IPS-NIHi7 (cell line): ENCODE results near the gene GPR108.
"Not testable (repeated sequence)": the region's sequence is repeated elsewhere in the genome, so short reads cannot be mapped to it uniquely, and the experiment has no call there.

Experiments used
- DNase-seq: peaks from one replicate; pipeline ENCODE4 v3.0.0; 2012; ENCODE audit warnings: mixed read lengths; ENCODE audit errors: extremely low spot score

The GPR108 gene

GRCh38 chr19:6761053-6761676 lies 23.8 kb upstream of the GPR108 start:
- no peak for DNase-seq

- DNase-seq, result no peak
Observed at GRCh38 chr19:6760606-6761005, 23.2 kb upstream of the GPR108 start.

GRCh38 chr19:6754653-6755463 lies 17.5 kb upstream of the GPR108 start:
- no peak for DNase-seq

- no peak for DNase-seq
Observed at GRCh38 chr19:6754136-6754535, 16.8 kb upstream of the GPR108 start.

- peak; percentile 94 for DNase-seq
Observed at GRCh38 chr19:6753178-6754031, 16.0 kb upstream of the GPR108 start.

GRCh38 chr19:6752256-6753177 lies 15.1 kb upstream of the GPR108 start:
- DNase-seq, result peak; percentile 74

- DNase-seq, result no peak
Observed at GRCh38 chr19:6751189-6751588, 13.8 kb upstream of the GPR108 start.

- no peak for DNase-seq
Observed at GRCh38 chr19:6750062-6750461, 12.7 kb upstream of the GPR108 start.

- not testable (repeated sequence) for DNase-seq
Observed at GRCh38 chr19:6748543-6748942, 11.2 kb upstream of the GPR108 start.

- no peak for DNase-seq
Observed at GRCh38 chr19:6745965-6746364, 8.6 kb upstream of the GPR108 start.

- DNase-seq, result no peak
Observed at GRCh38 chr19:6744381-6745301, 7.3 kb upstream of the GPR108 start.

- DNase-seq, result no peak
Observed at GRCh38 chr19:6743714-6744380, 6.5 kb upstream of the GPR108 start.

GRCh38 chr19:6743066-6743465 lies 5.7 kb upstream of the GPR108 start:
- DNase-seq, result no peak

GRCh38 chr19:6740589-6741343 lies 3.4 kb upstream of the GPR108 start:
- peak; percentile 53 for DNase-seq

- DNase-seq, result no peak
Observed at GRCh38 chr19:6739883-6740588, 2.7 kb upstream of the GPR108 start.

- peak; percentile 75 for DNase-seq
Observed at GRCh38 chr19:6739390-6739882, 2.1 kb upstream of the GPR108 start, which contains the start of gene TRIP10. TSS of gene TRIP10 (plus strand) at chr19:6739680. CDS start at chr19:6739762, 82 bp downstream.

- DNase-seq, result no peak
Observed at GRCh38 chr19:6738787-6739389, 1.5 kb upstream of the GPR108 start.
